Astrocyte (in vitro differentiated cells and primary cell): ENCODE data around the gene SMC1A.

ENCODE experiments used
- CTCF ChIP-seq: IDR thresholded peaks from 2 replicates; pipeline ENCODE4 v1.5.1; 2011; ENCODE audit warnings: low read depth, mild to moderate bottlenecking, inconsistent platforms, low read length, moderate library complexity; ENCODE audit not compliant: insufficient read depth
- EZH2 ChIP-seq: IDR thresholded peaks from 2 replicates; pipeline ENCODE4 v1.6.1; 2012; ENCODE audit warnings: mild to moderate bottlenecking, low read length, inconsistent platforms; ENCODE audit not compliant: insufficient read depth

- TF ChIP-seq EZH2 (no peak), CTCF (no peak)
These were observed 92.1 kb downstream of the SMC1A start for GRCh38 chrX:53330331-53330730.
